HG02970 (cell line): ENCODE measurements around the gene RABIF.

ENCODE experiments used
- ATAC-seq: cut with Tn5 transposase; IDR thresholded peaks from one replicate; pipeline ENCODE4 v1.9.1; 2021; ENCODE audit warnings: mild to moderate bottlenecking, moderate library complexity, moderate number of reproducible peaks; ENCODE audit not compliant: unreplicated experiment, low FRiP score

Gene RABIF

DNA sequence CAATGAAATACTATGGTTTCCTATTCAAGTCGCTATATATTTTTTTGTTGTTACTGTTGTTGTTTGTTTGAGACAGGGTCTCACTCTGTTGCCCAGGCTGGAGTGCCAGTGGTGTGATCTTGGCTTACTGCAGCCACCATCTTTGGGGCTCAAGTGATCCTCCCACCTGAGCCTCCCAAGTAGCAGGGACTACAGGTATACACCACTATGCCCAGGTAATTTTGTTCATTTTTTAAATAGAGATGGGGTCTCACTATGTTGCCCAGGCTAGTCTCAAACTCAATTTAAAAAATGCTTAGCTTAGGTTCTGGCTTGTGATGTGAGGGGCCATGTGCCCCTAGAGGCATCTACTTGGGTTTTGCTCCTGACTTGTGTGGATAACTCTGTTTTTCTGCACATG lies 9.8 kb downstream of the RABIF start:
- no peak for ATAC-seq

DNA sequence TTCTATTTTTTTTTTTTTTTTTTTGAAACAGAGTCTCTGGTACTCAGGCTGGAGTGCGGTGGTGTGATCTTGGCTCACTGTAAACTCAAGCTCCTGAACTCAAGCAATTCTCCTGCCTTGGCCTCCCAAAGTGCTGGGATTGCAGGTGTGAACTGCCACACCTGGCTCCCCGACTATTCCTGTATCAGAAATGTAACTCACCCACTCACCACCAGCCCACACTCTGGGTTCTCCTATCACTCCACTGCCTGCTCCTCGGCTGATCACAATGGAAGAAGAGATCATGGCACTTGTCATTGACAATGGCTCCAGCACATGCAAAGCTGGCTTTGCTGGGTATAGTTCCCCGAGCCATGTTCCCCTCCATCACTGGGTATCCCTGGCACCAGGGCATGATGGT lies 15.9 kb downstream of the RABIF start:
- ATAC-seq = no peak

DNA sequence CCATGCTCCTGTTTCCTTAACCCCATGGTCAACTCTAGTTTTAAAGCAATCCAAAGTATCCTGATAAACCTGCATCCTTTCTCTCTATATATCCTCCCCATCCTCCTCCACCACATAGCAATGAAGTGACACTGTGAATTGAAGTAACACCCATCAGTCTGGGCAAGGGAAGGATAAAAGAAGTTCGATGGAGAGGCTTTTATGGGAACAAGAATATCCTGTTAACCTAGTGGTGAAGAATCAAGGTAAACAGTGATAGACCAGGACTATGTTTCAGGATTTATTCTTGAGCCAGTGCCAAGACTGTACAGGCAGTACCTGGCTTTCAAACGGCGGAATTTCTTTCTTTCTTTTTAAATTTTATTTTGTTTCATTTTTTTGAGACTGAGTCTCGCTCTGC lies 17.6 kb downstream of the RABIF start:
- no peak for ATAC-seq

DNA sequence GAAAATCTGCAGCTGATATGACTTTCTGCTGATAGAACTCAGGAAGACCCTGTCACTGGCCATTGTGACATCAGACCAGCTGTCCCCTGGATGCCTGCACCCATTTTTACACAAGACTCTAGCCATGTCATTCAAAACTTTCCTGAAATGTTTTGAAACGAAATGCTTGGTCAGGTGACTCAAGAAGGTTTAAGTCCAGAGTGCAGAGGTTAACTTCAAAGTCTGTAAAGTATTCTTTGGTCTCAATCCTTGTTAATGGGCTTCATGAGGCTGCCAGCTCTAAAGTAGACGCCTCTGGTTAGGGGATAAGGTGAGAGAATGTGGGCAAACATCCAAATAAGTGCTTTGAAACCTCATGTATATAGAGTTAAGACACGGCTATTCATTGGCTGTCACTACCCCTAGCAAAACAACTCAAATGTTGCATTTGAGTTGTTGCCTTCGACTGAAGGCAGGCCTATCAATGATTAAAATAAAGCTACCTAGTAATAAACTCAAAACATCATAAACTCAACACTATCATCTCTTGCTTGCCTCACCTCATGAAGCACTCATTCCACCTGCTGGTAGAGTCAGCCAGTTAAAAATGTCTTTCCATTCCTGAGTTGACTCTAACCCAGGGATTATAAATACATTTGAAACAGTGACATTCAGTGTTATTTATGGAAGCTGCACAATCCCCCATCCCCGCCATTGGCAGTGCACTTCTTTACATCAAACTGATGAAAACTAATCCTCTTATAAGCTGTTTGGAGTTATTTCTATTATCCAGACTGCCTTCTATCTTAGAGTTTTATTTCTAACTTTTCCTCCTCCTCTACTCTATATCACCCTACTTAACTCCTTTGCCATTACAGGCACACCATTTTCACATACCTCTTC lies 26.0 kb downstream of the RABIF start:
- no peak for ATAC-seq

DNA sequence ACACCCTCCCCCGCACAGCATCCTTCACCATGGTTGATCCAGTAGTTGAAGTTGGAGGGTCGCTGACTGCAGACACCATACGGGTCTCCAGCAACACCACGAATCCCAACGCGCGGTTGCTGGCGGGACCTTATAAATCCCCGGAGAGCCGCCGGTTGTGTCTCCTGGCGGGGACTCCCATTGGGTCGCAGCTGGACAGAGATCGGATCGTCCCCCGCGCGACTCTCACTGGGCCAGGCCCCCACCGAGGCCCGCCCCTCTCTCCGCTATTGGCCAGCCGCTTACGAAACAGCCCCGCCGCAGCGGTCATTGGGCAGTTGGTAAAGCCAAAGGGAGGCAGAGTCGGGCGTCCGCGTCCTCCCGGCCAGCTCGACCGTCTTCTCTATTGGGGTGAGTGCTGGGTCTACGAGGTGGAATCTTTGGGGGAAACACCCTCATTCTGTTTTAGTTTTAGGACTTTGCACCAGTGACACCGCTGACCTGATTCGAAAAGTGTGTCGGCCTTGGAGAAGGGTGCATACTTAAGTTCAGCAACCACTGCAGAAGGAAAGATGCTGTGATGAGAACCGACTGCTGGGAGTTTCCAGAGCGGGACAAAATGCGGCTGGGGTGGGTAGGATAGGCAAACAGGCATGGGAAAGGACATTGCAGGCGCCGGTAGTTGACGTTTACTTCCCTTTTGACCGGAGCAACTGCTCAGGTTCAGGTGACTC lies 27.4 kb downstream of the RABIF start:
- peak; percentile 55 for ATAC-seq

DNA sequence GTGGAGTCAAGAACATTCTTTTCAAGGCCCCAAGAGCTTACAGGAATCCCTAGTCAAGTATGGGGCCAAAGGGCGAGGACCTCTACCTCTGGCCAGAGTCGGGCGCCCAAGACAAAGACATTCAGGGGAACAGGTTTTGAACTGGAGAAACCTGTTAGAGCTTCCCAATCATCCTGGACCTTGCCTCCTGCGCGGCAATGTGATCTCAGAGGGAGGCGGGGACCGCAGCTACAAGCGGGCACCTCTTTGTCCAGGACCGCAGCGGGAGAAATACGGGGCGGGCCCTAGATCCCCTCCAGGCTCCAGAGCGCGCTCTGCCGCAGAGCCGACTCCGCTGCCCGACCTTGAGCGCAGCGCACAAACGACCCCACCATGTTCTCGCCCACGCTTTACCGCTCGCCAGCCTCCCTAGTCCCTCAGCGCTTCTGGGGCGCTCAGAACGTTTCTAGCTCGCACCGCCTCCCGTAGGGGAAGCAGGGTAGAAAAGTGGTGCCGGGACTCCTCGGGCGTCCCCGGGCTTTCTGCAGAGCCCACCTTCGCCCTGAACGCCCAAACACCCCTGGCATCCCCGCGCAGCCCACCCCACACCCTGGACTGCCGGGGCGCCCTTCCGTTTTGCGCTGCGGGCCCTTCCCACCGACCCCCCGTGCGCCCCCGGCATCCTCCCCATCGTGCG lies 28.1 kb downstream of the RABIF start:
- ATAC-seq = peak; percentile 33

DNA sequence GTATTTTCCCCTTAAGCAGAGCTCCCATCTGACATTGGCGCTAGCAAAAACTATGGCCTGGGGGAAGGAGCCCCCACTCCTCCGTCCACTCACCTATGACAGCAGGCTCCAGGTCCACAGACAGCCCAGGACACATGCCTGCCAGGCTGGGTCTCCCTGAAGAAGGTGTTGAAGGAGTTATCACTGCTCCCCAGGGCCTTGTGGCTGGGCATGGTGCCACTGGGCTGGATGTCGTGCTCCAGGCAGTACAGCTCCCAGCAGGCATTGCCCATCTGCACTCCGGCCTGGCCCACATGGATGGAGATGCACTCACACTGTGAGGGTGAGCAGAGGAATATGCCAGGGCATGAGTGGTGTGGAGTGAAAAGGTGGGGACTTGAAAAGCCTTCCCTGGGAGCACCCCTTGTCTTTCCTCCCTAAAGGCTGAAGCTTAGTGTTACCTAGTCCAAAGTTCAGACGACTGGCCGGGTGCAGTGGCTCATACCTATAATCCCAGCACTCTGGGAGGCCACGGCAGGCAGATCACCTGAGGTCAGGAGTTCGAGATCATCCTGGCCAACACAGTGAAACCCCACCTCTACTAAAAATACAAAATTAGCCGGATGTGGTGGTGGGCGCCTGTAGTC lies 30.0 kb downstream of the RABIF start:
- no peak for ATAC-seq

DNA sequence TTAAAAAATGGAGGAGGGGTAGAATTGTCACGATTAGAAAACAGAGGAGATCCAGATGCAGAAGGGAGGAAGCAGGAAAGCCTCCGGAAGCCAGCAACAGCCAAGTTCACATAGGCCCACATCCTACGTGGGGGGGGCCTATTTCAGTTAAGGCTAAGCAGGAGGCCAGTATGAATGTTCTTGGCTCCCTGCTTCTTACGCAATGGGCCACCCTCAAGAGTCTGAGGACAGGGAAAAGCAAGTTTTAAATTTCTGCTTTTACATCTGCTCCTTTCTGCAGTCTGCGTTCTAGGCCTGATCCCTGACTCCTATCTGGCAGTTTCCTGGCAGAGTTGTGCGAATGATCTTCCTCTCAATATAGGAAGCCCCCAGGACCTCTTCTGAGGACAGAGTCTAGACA lies 30.6 kb downstream of the RABIF start:
- no peak for ATAC-seq

DNA sequence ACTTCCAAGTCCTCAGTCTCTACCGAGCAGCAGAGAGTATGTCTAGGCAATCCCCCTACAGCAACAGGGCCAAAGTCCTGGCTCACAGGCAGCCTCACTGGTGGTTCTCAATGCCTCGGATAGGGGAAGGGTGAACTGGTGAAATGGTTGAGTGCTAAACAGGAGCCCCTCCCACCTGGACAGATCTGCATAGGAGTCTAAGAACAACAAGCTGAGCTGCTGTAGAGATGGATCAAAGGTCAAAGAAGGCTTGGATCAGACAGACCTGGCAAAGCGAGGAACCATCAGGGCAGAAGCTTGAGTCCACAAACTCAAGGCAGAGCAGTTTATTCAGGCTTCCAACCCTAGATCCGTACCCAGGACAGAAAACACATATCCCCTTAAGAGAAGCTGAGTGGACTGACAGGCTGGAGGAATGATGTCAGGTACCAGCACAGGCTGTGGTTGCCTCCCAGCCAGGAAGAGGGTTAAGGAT lies 31.8 kb downstream of the RABIF start:
- no peak for ATAC-seq

DNA sequence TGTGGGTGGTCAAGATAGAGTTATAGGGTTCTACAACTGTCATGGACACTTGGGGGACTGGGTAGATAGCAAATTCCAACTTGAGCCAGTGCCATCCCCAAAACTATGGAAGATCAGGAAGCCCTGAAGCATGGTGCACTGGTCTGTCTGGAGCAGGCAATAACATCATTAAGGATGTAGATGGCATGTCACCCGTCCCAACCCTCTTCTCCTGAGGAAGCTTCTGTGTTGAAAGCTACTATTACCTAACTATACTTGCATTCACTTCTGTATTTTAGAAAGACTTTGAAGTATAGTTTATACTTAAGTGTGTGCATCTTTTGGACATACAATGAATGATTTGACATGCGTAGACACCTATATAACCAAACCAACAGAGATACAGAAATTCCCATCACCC lies 32.9 kb downstream of the RABIF start:
- ATAC-seq = no peak

DNA sequence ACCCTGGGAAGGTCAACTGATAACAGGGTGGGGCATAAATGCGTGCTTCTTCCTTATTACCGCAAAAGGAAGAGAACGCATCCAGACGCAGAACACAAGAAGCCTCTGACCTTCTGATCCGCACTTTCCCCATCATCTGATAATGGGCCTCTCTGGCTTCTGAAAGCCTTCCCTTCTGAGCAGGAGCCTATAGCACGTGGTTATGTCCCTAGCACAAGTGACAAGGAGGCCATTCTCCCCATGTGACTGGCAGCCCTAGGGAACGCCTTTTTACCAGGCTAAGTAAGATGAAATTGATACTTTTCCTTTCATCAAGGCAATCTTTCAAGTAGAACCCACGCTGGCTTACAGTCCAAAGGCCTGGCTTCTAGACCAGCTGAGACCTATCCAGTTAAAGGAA lies 34.2 kb downstream of the RABIF start:
- no peak for ATAC-seq

DNA sequence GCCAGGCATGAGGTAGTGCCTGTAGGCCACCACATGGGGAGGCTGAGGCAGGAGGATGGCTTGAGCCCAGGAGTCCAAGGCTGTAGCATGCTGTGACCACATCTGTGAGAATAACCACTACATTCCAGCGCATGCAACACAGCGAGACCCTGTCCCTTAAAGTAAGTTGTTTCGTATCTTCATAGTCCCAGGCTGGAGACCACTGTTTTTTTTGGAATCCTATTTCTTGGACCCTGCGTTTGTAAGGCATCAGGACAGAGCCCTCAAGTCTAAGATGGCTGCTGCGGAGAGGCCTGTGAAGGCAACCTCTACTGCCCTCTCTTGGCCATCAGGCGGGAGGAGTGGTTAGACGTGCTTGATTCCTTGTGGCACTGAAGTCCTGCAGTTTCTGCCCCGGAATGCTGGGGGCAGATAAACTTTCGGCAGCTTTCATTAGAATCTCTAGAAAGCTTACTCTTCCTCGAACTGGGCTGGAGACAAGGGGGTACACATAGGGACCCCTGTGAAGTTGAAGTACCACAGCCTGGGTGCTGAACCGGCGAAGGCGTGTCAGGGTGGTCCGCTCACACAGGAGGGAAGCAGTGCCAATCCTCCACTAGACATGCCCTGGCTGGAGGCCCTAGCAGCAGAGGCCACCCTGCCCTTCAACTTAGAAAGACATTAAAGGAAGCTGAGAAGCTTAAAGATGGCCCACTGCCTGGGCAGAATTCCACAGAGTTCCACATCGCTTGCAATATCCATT lies 36.6 kb downstream of the RABIF start:
- ATAC-seq = no peak

DNA sequence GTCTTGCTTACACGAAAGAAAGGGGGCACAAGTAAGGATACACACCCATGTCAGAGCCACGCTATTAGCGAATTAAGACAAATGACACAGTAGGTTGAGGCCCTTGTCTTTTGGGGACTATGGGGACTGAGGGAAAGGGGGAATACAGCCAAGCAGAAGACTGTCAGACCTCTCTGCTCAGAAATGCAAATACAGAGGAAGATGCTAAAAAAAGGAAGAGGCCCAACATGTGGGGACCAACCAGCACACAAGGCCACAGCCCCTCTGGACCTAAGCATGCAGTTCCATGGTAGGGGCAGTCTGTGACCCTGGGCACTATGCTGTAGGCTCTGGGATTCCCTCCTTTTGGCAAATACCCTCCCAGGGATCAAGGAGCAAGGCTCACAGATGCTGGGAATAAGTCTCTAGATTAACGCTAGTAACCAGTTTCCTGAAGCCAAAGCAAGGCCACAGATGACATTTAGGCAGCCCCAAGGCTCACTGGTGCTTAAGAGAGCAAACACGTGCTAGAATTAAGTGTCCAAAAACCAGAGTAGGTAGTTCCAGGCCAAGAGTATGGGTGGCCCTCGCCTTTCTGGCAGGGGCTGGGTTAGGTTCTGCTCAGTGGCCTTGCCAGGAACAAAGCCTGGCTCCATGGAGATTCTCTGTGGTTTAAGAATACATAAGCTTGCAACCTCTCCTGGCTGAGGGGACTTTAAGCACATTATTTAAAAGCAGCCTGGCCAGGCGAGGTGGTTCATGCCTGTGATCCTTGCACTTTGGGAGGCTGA lies 38.2 kb downstream of the RABIF start:
- no peak for ATAC-seq

DNA sequence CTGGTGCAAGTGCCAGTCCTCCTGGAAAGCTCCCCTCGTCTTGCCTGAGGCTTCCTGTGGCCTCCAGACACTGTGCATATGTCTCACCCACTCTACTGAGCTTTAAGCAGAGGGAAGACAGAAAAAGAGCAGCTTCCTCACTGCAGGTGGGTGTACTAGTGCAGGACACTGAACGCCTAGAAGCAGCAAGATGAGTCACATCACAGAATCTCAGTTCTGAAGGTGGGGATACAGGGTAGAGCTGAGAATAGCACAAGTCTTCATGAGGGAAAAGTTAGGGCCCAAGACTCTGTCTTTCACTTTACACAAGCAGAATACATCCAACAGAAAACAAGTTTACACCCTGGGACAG lies 40.8 kb downstream of the RABIF start:
- no peak for ATAC-seq

DNA sequence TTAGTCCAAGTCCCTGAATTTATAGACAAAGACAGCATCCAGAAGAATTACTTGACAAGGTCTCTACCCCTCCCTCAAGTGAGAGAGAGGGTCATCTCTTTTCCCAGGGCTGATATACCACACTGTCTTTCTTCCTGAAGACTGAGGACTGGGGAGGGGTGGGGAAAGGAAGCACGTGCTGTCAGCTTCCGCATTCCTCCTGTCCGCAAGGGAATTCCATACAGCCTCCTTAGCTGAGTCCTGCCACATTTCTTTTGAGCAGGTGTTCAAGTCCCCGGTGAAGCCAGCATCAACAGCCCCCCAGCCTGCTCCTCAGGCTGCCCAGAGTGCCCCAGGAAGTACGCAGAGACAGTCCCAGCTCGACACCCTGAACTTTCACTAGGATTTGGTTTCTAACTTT lies 44.0 kb downstream of the RABIF start:
- ATAC-seq = no peak

DNA sequence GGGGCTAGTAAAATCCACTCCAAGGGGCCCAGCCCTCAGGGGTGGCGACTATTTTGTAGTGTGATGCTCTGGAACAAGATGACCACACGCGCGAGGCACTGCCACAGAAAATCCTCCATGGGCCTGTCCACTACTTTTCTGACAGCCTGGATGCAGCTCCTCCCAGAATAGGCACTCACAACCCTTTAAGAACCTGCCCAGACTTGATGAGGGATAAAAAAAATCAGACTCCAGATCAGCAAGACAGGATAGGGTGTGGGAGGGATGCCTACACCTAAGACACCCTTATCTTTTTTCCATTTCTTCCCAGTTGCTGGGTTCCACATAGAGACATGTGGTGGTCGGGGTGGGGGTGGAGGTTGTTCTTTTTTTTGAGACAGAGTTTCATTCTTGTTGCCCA lies 44.7 kb downstream of the RABIF start:
- ATAC-seq = no peak

DNA sequence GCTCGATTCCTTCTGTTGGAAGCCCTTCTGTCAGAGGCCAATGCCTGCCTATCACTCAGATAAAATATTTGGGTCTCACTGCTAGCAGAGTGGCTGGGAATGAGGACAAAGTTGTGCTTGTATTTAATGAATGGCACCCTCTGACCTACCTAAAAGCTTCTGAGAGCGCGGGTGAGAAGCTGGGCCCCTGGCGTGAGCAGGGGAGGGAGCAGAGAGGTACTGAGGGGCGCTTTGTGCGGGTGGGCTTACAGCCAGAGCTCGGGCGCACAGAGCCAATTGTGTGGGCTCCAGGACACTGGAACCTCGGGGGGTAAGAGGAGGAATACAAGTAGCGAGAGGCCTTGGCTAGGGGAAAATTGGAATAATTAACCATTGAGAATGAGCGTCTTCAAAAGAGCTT lies 45.9 kb downstream of the RABIF start:
- no peak for ATAC-seq

DNA sequence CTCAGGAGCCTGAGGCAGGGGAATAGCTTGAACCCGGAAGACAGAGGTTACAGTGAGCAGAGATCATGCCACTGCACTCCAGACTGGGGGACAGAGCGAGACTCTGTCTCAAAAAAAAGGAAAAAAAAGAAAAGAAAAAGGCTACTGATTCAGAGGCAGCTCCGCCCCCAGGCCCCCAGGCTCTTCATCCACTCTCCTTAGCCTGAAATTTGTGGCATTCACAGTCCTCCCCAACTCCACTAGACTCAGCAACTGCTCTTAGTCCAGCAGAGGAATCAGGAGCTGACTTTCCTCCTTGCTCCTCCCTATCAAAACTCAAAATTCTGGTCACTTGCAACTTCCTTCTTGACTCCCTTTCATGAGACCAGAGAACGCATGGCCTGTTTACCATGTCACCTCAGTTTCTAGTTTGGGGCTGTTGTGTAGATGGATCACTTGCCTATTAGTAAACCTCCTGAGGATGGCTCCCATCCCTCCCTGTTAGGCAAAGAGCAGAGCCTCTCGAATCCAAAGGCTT lies 51.1 kb downstream of the RABIF start:
- ATAC-seq = no peak
